ENCODE data around the gene MS4A4A. TPM values are rescaled to one million over a fixed set of nuclear protein-coding genes. Genes with fewer than 3 reads are reported as not detected.
"Not testable (repeated sequence)": the region's sequence is repeated elsewhere in the genome, so short reads cannot be mapped to it uniquely, and the experiment has no call there.

Gene MS4A4A
- total RNA-seq, 1 donor from 2014 or later: not detected

DNA sequence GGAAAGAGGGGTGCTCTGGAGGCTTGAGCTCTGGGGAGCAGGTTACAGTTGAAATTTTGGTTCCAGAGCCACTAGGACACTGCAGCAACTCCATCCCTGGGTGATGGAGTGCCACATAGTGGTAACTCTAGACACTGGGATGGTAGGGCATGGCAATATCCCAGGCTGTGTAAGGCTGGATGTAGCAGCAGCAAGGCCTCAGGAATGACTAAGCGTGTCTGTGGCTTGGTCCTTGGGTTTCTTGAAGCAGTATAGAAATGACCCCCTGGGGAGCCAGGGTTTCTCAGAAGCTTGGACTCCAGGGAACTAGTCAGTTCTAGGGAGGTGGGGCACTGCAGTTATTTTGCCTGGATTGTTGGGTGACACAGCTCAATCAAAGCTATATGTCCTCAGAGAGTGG, 8.1 kb downstream of the MS4A4A start:
- no peak for DNase-seq (ENCODE audit: low read depth)
- Histone ChIP-seq H3K36me3 (ENCODE audit: control insufficient read depth, insufficient read depth, low read length) (no peaks in the 10 kb centered on the region), H3K27me3 (ENCODE audit: control insufficient read depth, insufficient read depth, low read length) (no peaks in the 10 kb centered on the region), H3K4me3 (ENCODE audit: low read depth, low read length) (no peak overlapping the region)
- TF ChIP-seq, protein P1, sequence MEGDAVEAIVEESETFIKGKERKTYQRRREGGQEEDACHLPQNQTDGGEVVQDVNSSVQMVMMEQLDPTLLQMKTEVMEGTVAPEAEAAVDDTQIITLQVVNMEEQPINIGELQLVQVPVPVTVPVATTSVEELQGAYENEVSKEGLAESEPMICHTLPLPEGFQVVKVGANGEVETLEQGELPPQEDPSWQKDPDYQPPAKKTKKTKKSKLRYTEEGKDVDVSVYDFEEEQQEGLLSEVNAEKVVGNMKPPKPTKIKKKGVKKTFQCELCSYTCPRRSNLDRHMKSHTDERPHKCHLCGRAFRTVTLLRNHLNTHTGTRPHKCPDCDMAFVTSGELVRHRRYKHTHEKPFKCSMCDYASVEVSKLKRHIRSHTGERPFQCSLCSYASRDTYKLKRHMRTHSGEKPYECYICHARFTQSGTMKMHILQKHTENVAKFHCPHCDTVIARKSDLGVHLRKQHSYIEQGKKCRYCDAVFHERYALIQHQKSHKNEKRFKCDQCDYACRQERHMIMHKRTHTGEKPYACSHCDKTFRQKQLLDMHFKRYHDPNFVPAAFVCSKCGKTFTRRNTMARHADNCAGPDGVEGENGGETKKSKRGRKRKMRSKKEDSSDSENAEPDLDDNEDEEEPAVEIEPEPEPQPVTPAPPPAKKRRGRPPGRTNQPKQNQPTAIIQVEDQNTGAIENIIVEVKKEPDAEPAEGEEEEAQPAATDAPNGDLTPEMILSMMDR (IDR thresholded peaks at IDR 0.05; ENCODE audit: insufficient read depth, low read length, poor library complexity, severe bottlenecking): no peak

DNA sequence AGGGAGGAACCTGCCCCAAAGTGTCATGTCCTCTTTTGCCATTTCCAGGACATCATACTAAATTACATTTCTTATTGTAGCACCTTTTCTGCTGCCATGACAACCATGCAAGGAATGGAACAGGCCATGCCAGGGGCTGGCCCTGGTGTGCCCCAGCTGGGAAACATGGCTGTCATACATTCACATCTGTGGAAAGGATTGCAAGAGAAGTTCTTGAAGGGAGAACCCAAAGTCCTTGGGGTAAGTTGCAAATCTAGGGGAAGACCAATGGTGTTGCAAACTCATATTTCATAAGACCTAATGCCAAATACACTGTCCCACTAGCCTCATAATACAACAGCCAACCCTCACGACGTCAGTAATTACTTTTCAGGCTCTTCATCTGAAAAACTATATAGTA, 11.7 kb downstream of the MS4A4A start:
- TF ChIP-seq, protein P1 (IDR thresholded peaks at IDR 0.05; ENCODE audit: insufficient read depth, low read length, poor library complexity, severe bottlenecking): no peak
- no peaks in the 10 kb centered on the region for H3K36me3 ChIP-seq (ENCODE audit: control insufficient read depth, insufficient read depth, low read length)
- no peak for DNase-seq (ENCODE audit: low read depth)
- no peak overlapping the region for H3K4me3 ChIP-seq (ENCODE audit: low read depth, low read length)
- H3K27me3 ChIP-seq (ENCODE audit: control insufficient read depth, insufficient read depth, low read length): no peaks in the 10 kb centered on the region

DNA sequence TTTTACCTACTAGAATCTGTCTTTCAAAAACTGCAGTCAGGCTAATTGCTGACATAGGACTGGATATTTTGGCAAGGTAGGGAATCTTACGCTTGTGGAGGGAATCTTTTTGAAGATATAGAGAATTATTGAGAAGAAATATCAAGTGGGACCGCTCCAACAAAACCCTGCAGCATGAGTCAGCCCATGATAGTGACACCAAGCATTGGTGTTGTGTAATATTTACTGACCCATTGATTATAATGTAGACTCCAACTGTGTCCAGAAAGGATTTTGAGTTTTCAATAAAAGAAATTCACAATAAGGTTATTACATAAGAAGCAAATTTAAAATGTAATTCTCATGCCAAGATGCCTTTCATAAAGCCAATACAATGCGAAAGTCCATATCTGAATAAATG, 20.7 kb downstream of the MS4A4A start:
- Histone ChIP-seq H3K4me3 (ENCODE audit: low read depth, low read length) (no peak overlapping the region), H3K36me3 (ENCODE audit: control insufficient read depth, insufficient read depth, low read length) (no peaks in the 10 kb centered on the region), H3K27me3 (ENCODE audit: control insufficient read depth, insufficient read depth, low read length) (no peaks in the 10 kb centered on the region)
- no peak for DNase-seq (ENCODE audit: low read depth)
- TF ChIP-seq, protein P1 (IDR thresholded peaks at IDR 0.05; ENCODE audit: insufficient read depth, low read length, poor library complexity, severe bottlenecking): no peak

- not testable (repeated sequence) for DNase-seq (ENCODE audit: low read depth); H3K4me3 ChIP-seq (ENCODE audit: low read depth, low read length); H3K36me3 ChIP-seq (ENCODE audit: control insufficient read depth, insufficient read depth, low read length); H3K27me3 ChIP-seq (ENCODE audit: control insufficient read depth, insufficient read depth, low read length)
These were observed 21.4 kb downstream of the MS4A4A start for GRCh38 chr11:60301884-60302283.

DNA sequence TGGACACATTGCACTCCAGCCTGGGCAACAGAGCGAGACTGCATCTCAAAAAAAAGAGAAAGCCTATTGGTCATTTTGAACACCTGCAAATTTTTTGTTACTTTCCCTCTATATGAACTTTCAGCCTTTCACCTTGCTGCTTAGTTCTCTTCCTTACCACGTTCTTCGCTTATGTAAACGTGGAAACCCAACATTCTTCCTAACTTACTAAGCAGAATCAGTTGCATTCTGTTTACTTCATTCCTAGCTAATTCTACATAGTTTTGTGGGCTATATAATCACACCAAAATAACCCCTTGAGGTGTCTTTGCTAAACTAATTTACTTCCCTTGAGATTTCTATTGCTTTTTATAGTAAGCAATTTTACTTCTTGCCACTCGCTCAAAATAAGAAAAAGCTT, 23.2 kb downstream of the MS4A4A start:
- no peaks in the 10 kb centered on the region for H3K27me3 ChIP-seq (ENCODE audit: control insufficient read depth, insufficient read depth, low read length)

DNA sequence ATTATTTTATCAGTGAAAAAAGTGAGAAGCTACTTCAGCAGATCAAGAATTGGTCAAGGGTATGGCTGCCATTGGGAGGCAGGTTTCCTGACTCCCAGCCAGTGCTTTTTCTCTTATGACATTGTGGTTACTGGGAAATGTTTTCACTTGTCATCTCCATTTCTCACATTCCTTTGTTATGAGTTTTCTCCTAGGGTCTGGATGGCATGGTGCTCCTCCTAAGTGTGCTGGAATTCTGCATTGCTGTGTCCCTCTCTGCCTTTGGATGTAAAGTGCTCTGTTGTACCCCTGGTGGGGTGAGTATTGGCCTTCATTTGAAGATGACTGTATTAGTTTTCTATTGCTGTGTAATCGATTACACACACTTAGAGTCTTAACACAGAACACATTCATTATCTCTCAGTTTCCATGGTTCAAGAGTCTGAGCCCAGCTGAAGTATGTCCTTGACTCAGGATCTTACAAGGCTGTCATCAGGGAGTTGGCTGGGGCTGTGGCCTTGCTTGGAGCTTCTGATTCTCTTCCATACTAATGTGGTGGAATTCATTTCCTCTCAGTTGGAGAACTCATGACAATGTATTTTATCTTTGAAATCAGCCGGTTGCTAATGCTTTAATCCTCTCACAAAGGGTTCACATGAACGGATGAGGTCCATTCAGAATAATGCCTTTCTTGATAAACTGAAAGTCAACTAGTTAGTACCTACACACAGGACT, 25.6 kb downstream of the MS4A4A start:
- DNase-seq (ENCODE audit: low read depth): peak; percentile 49
- TF ChIP-seq, protein P1 (IDR thresholded peaks at IDR 0.05; ENCODE audit: insufficient read depth, low read length, poor library complexity, severe bottlenecking): no peak

More for the DNA sequence above, 23.2 kb downstream of the MS4A4A start:
- DNase-seq (ENCODE audit: low read depth): no peak
- TF ChIP-seq, protein P1 (IDR thresholded peaks at IDR 0.05; ENCODE audit: insufficient read depth, low read length, poor library complexity, severe bottlenecking): no peak
- H3K4me3 ChIP-seq (ENCODE audit: low read depth, low read length): no peak overlapping the region
- no peaks in the 10 kb centered on the region for H3K36me3 ChIP-seq (ENCODE audit: control insufficient read depth, insufficient read depth, low read length)

More for the DNA sequence above, 25.6 kb downstream of the MS4A4A start:
- Histone ChIP-seq H3K36me3 (ENCODE audit: control insufficient read depth, insufficient read depth, low read length) (no peaks in the 10 kb centered on the region), H3K27me3 (ENCODE audit: control insufficient read depth, insufficient read depth, low read length) (no peaks in the 10 kb centered on the region), H3K4me3 (ENCODE audit: low read depth, low read length) (no peak overlapping the region)
